AG09319 (cell line): Measurements from ENCODE around the gene ACAP3.
A peak's percentile ranks its signal among the peaks of the same experiment; 100 is the strongest.

Experiments
- DNase-seq: peaks from one replicate; pipeline ENCODE4 v3.0.0-alpha.2; 2010; ENCODE audit warnings: low read depth; ENCODE audit errors: extremely low read depth
- TF ChIP-seq, protein P1 (sequence below): IDR thresholded peaks from 2 replicates; pipeline ENCODE4 v1.5.1; 2011; ENCODE audit warnings: low read depth, mild to moderate bottlenecking, inconsistent platforms, low read length, moderate library complexity

The ACAP3 gene

DNA sequence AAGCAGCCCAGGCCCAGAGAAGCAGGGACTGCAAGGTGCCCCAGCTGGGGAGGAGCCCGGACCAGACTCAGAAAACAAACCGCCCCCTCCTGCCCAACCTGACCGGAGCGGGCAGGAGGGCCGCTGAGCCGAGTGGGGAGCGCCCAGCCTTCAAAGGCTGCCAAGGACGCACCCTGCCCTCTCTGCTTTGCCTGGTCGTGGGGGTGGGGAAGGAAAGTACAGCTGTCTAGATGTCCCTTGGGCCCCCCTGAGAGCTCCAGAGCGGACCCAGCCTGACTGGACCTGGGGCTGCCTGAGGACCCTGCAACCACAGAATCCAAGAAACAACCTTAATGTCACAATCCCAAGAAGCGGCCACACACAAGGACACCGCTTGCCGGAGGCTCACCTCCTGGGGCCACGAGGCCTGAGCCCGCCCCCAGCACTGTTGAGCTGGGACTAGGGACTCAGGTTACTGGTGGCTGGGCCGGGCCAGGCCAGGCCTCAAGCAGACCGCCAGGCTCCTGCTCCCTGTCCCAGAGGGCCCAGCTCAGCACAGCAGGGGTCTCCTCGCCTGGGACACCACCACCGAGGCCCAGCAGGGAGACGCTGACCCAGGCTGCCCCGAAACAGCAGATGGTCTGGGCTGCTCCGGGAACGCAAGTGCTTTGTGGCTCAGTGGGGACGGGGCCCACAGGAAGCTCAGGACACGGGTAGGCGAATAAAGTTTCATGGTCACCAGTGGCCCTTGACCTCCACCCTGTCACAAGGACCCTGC, 40.1 kb upstream of the ACAP3 start:
- DNase-seq = no peak
- TF ChIP-seq, protein P1, sequence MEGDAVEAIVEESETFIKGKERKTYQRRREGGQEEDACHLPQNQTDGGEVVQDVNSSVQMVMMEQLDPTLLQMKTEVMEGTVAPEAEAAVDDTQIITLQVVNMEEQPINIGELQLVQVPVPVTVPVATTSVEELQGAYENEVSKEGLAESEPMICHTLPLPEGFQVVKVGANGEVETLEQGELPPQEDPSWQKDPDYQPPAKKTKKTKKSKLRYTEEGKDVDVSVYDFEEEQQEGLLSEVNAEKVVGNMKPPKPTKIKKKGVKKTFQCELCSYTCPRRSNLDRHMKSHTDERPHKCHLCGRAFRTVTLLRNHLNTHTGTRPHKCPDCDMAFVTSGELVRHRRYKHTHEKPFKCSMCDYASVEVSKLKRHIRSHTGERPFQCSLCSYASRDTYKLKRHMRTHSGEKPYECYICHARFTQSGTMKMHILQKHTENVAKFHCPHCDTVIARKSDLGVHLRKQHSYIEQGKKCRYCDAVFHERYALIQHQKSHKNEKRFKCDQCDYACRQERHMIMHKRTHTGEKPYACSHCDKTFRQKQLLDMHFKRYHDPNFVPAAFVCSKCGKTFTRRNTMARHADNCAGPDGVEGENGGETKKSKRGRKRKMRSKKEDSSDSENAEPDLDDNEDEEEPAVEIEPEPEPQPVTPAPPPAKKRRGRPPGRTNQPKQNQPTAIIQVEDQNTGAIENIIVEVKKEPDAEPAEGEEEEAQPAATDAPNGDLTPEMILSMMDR = no peak

DNA sequence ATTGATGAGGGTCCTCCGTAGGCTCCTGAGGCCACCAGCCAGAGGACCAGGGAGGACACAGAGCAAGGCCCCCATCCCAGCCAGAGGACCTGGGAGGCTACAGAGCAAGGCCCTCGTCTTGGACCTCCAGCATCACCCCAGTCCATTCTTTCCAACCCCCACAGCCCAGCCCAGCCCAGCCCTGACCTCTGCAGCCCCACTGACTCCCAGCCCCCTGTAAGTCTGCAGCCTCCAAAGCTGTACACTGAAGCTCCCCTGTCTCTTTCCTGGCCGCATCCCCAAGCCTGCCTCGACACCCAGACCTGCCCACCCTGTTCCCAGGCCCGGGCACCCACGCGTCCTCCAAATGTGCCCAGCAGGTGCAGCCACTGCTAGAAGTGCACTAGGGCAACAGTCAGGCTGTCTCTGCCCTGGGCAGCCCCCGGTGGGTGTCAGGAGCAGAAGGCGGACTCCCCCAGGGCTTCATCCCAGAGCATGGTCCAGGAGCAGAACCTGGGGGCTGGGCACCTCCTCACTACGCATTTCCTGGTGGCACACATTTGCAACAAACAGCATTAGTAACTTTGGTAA, 39.4 kb upstream of the ACAP3 start:
- TF ChIP-seq, protein P1 = no peak
- DNase-seq = no peak

DNA sequence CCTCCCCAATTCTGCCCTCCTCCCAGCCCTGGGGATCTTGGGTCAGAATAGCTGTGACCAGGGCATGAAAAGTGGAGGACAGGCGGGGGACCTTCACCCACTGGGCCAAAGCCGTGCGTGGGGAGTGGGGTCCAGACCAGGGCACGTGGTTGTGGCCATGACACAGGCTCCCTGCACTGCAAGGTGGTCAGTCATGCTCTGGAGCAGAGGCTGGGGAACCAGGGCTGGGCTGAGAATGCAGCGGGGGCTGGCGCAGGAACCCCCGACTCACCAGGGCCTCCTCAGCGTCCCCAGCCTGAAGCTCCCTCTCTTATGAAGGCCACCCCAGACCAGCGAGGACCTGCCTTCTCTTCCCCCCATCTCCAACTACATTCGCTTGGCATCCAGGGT, 38.8 kb upstream of the ACAP3 start:
- DNase-seq = no peak
- TF ChIP-seq, protein P1 = no peak

GRCh38 chr1:1345860-1346500, 38.2 kb upstream of the ACAP3 start:
- TF ChIP-seq, protein P1 = no peak
- no peak for DNase-seq

DNA sequence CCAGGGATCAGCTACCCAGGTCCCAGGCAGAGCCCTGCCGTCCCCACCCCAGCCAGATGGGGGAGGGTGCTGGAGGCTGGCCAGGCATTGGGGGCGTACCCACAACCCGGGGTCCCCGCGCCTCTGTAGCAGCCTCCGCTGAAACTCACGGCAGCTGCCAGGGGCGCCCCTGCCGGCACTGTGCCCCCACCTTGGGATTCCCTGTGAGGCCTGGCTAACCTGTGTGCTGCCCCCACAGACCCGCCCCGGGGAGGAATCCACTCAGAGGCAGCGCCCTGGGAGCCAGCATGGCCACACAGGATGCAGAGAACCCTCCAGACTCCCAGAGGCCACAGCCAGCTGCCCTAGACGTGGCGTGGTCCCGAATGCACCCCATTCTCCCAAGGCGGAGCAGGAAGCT, 37.7 kb upstream of the ACAP3 start:
- no peak for DNase-seq
- TF ChIP-seq, protein P1 = no peak

DNA sequence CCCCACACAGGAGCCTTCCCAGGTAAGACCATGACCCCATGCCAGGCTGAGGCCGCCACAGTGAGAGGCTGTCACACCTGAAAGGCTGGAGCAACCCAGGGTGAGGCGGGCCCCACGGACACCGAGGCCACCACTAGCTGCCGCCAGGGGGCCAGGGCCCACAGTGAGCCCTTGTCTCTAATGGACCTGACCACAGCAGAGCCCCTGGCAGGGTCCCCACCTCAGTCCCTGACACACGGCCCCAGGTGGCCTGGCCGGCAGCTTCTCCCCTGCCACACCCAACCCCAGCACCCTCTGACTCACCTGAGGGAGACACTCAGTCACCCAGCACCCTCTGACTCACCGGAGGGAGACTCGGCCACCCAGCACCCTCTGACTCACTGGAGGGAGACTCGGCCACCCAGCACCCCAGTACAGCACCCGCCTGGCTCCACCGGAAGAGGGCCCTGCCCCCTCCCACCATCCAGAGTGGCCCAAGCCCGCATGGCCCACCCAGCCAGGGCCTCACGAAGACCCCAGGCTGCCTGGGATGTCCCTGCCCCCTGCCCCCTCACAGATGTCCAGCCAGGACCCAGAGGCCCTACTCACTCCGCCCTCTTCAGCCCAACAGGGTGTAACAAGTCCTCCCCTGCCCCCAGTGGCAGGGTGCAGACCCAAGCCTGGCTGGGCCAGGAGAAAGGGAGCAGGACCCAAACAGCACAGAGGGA, 37.1 kb upstream of the ACAP3 start:
- no peak for DNase-seq

More for the DNA sequence above, 37.1 kb upstream of the ACAP3 start:
- TF ChIP-seq, protein P1 = peak; percentile 32
